Ishikawa (cell line): ENCODE results near the gene UTP15.

ENCODE experiments used
- CEBPB ChIP-seq: IDR thresholded peaks from 2 replicates; pipeline ENCODE4 v1.6.1; 2012
- CREB1 ChIP-seq: IDR thresholded peaks from 2 replicates; pipeline ENCODE4 v1.6.1; 2012; ENCODE audit warnings: low read depth
- EGR1 ChIP-seq: IDR thresholded peaks from 2 replicates; pipeline ENCODE4 v1.6.1; 2012
- FOXM1 ChIP-seq: IDR thresholded peaks from 2 replicates; pipeline ENCODE4 v1.6.1; 2012; ENCODE audit warnings: low read depth, borderline replicate concordance
- MAX ChIP-seq: IDR thresholded peaks from 2 replicates; pipeline ENCODE4 v1.6.1; 2012
- REST ChIP-seq: IDR thresholded peaks from 2 replicates; pipeline ENCODE4 v1.6.1; 2012; ENCODE audit warnings: low read depth, mild to moderate bottlenecking
- TAF1 ChIP-seq: IDR thresholded peaks from 2 replicates; pipeline ENCODE4 v1.6.1; 2012; ENCODE audit warnings: low read depth, mild to moderate bottlenecking
- TCF12 ChIP-seq: IDR thresholded peaks from 2 replicates; pipeline ENCODE4 v1.6.1; 2012; ENCODE audit warnings: low read depth
- TEAD4 ChIP-seq: IDR thresholded peaks from 2 replicates; pipeline ENCODE4 v1.6.1; 2012
- USF1 ChIP-seq: IDR thresholded peaks from 2 replicates; pipeline ENCODE4 v1.6.1; 2012

- TF ChIP-seq MAX (no peak), USF1 (no peak), REST (no peak), TAF1 (no peak), EGR1 (no peak), CEBPB (no peak), FOXM1 (no peak), TCF12 (no peak), CREB1 (no peak), TEAD4 (no peak)
Observed at GRCh38 chr5:73525606-73526203, 39.8 kb upstream of the UTP15 start.
